HFFc6 (cell line): Measurements from ENCODE around the gene NAT10. TPM values are rescaled to one million over a fixed set of nuclear protein-coding genes. Genes with fewer than 3 reads are reported as not detected.

Experiments used
- DNase-seq: peaks from one replicate; pipeline ENCODE4 v3.0.0-alpha.2; 2018
- H3K27ac Mint-ChIP-seq: 2 replicates; pipeline ENCODE4 v1.8.0; 2020; ENCODE audit warnings: mild to moderate bottlenecking, mixed read lengths
- H3K27me3 Mint-ChIP-seq: 2 replicates; pipeline ENCODE4 v1.8.0; 2021; ENCODE audit warnings: mild to moderate bottlenecking, moderate library complexity, mixed read lengths; ENCODE audit not compliant: insufficient read depth
- H3K36me3 Mint-ChIP-seq: 2 replicates; pipeline ENCODE4 v1.8.0; 2021; ENCODE audit warnings: low read depth, mixed read lengths
- H3K4me1 Mint-ChIP-seq: 2 replicates; pipeline ENCODE4 v1.8.0; 2020; ENCODE audit warnings: low read depth, mixed read lengths
- H3K4me3 Mint-ChIP-seq: 2 replicates; pipeline ENCODE4 v1.8.0; 2020; ENCODE audit warnings: mild to moderate bottlenecking, moderate library complexity, mixed read lengths
- H3K9me3 Mint-ChIP-seq: 2 replicates; pipeline ENCODE4 v1.8.0; 2020; ENCODE audit warnings: mild to moderate bottlenecking, mixed read lengths
- total RNA-seq, 6 experiments: library from RNA; stranded (reverse); fragmentation: NEBNext Ultra II Directional; extraction: Animal tissue kit (Norgen Biotek cat#: 25700); gene quantifications; 2 replicates in 1 of 6; 3 replicates in 5 of 6; pipeline ENCODE4 v1.2.3, GENCODE V29; 2021
- TF ChIP-seq, protein P1 (sequence below): fragments of 200-600 bp; sonication (generic); IDR thresholded peaks from 2 replicates; pipeline ENCODE4 v1.5.0; 2021; ENCODE audit warnings: antibody characterized with exemption, mild to moderate bottlenecking

The NAT10 gene
- total RNA-seq, 6 experiments from 2014 or later = 46.9 to 61.2 (median 54.9) TPM

DNA sequence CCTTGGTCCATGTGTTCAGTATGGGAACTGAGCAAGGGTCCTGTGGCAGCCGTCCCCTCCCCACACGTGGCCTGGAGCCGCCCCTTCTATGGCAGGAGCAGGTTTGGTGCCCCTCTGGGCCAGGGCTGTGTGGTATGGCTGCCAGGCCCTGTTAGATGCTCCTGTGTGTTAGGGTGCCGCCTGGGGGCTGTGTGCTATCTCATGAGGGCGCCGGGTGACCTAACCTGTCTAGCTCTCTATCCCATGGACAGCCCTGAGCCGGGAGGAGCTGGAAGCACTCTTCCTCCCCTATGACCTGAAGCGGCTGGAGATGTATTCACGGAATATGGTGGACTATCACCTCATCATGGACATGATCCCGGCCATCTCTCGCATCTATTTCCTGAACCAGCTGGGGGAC lies 34.7 kb downstream of the NAT10 start:
- Mint-ChIP-seq H3K36me3 (peaks cover 29% of the 10 kb centered on the region), H3K4me1 (no peaks in the 10 kb centered on the region), H3K27me3 (no peaks in the 10 kb centered on the region; the same call in 1 of the 2 replicates), H3K9me3 (no peaks in the 10 kb centered on the region), H3K27ac (no peak overlapping the region), H3K4me3 (no peak overlapping the region)
- TF ChIP-seq, protein P1, sequence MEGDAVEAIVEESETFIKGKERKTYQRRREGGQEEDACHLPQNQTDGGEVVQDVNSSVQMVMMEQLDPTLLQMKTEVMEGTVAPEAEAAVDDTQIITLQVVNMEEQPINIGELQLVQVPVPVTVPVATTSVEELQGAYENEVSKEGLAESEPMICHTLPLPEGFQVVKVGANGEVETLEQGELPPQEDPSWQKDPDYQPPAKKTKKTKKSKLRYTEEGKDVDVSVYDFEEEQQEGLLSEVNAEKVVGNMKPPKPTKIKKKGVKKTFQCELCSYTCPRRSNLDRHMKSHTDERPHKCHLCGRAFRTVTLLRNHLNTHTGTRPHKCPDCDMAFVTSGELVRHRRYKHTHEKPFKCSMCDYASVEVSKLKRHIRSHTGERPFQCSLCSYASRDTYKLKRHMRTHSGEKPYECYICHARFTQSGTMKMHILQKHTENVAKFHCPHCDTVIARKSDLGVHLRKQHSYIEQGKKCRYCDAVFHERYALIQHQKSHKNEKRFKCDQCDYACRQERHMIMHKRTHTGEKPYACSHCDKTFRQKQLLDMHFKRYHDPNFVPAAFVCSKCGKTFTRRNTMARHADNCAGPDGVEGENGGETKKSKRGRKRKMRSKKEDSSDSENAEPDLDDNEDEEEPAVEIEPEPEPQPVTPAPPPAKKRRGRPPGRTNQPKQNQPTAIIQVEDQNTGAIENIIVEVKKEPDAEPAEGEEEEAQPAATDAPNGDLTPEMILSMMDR = no peak
- DNase-seq = no peak

DNA sequence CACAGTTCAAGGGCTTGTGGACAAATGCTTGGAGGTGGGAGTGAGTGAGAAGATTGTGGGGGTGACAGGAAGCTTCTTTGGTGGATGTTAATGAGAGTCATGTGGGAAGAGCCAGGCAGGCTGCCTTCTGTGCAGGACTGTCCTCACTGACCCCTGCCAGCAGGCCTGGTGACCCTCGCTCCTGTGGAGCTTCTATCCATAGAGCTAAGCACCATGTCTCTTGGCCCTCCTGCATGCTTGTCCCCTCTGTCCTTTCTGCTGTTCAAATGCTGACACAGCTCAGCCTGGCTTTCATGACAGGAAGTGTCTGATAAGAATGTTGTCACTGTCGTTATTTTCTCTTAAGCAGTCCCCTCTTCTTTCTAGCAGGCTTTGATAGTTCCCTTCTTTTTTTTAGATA lies 37.6 kb downstream of the NAT10 start:
- Mint-ChIP-seq H3K9me3 (no peaks in the 10 kb centered on the region), H3K4me1 (no peaks in the 10 kb centered on the region), H3K36me3 (peaks cover 26% of the 10 kb centered on the region), H3K27ac (no peak overlapping the region), H3K27me3 (peaks cover 3% of the 10 kb centered on the region), H3K4me3 (no peak overlapping the region)
- TF ChIP-seq, protein P1 = no peak
- DNase-seq = no peak

DNA sequence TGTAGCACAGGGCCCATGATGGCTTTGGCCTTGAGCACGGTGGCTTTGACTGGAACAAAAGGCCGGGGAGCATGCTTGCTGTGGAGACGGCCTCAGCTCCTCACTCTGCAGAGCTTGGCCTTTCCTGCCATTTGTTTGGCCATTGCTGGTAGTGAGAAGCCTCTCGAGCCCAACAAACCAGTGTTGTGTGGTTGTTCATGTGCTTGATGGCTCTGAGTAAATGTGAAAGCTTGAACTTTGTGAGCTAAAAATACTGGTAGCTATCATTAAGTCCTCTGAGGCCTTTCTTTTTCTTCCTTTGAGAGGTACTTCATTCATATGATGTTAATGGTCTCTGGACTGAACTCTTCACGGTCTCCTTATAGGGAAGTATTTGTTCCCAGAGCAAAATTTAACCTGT lies 39.6 kb downstream of the NAT10 start:
- no peak for DNase-seq
- Mint-ChIP-seq H3K4me1 (no peaks in the 10 kb centered on the region), H3K27ac (no peak overlapping the region), H3K9me3 (no peaks in the 10 kb centered on the region), H3K36me3 (peaks cover 20% of the 10 kb centered on the region), H3K4me3 (no peak overlapping the region), H3K27me3 (peaks cover 3% of the 10 kb centered on the region)
- TF ChIP-seq, protein P1 = no peak

DNA sequence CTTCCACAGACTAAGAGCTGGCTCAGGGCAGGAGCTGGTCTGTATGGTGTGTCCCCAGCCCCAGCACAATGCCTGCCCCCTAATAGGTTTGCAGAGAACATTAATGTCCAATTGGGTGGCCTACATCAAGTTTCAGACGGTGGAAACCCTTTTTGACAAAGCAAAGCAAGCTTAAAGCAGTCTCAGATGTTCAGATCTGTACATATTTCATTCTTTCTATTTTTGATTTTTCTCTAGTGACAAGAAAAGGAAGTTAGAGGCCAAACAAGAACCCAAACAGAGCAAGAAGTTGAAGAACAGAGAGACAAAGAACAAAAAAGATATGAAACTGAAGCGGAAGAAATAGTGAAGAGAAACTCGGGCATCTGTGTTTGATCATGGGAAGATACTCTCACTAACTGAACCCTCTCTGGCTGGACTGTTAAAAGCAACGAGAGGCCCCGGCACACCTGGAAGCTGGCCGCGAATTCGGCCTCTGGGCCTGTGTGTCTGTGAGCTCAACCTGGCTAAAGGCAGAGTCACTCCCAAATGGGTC lies 40.5 kb downstream of the NAT10 start:
- no peak overlapping the region for H3K27ac Mint-ChIP-seq

DNA sequence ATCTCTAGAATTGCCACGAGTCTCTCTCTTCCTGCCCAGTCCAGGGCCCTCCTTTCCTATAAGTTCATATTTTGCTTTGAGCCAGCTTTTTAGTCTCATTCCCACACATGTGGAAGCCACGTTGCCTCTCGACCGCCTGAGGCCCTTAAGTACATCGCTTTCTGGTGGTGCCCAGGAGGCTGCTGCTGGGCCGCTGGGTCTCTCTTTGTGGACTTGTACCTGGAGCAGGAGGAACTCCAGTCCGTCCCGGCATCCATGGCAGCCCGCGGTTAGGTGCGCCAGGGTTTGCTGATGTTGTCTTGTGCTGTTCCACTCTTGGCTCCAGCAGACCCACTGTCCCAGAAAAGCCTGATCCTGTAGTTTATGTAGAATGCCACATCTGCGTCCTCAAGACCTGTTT lies 41.0 kb downstream of the NAT10 start:
- Mint-ChIP-seq H3K4me1 (peaks cover 8% of the 10 kb centered on the region), H3K9me3 (no peaks in the 10 kb centered on the region), H3K36me3 (peaks cover 20% of the 10 kb centered on the region), H3K4me3 (no peak overlapping the region), H3K27ac (no peak overlapping the region), H3K27me3 (peaks cover 3% of the 10 kb centered on the region)
- TF ChIP-seq, protein P1 = no peak
- DNase-seq = no peak

More for the DNA sequence above, 40.5 kb downstream of the NAT10 start:
- Mint-ChIP-seq H3K9me3 (no peaks in the 10 kb centered on the region), H3K4me1 (peaks cover 8% of the 10 kb centered on the region), H3K27me3 (peaks cover 3% of the 10 kb centered on the region), H3K36me3 (peaks cover 20% of the 10 kb centered on the region), H3K4me3 (no peak overlapping the region)
- DNase-seq = no peak
- TF ChIP-seq, protein P1 = no peak

DNA sequence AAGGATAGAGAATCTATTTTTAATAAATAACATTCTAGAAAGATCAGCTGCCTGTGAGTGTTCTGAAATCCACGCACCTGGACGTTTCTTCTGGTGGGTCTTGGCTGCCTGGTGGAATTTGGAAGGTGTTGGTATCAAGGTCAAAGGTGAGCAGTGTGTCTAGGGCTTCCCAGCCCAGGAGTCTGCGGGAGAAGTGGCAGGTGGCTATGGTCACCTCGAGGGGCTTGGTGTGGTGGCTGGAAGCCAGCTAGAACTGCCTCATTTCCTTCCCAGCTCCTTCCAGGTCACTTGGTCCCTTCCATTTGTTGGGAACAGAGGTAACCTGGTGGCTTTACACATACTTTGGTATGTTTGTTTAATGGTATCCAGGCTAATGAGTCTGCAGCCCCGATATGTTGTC lies 41.4 kb downstream of the NAT10 start:
- no peak for DNase-seq
- Mint-ChIP-seq H3K27me3 (peaks cover 3% of the 10 kb centered on the region), H3K4me3 (no peak overlapping the region), H3K9me3 (no peaks in the 10 kb centered on the region), H3K36me3 (peaks cover 18% of the 10 kb centered on the region), H3K27ac (no peak overlapping the region), H3K4me1 (peaks cover 8% of the 10 kb centered on the region)
- TF ChIP-seq, protein P1 = no peak
